Body of pancreas (tissue), 4 donors: ENCODE data around the gene ZEB2. TPM values are rescaled to one million over a fixed set of nuclear protein-coding genes. Genes with fewer than 3 reads are reported as not detected.

ENCODE experiments used
- ATAC-seq: fragments of 150-250 bp; one replicate; pipeline ENCODE4 v1.9.1; 2016
- DNase-seq, 4 donors: peaks; one replicate each; pipeline ENCODE4 v3.0.0-alpha.2; 2019
- H3K27ac ChIP-seq, 4 donors: fragments of 200-600 bp; sonication (generic); 1 replicate in 3 of 4; 2 replicates in 1 of 4; pipeline versions ENCODE4 v1.5.1 to v1.6.1; 2016 to 2019; ENCODE audit warnings: mild to moderate bottlenecking in 1 of 4, mixed read lengths in 1 of 4, moderate library complexity in 1 of 4
- H3K27me3 ChIP-seq, 2 donors: fragments of 200-600 bp; sonication (generic); one replicate each; pipeline ENCODE4 v1.6.0; 2016; ENCODE audit warnings: mild to moderate bottlenecking in 1 of 2
- H3K36me3 ChIP-seq, 2 donors: fragments of 200-600 bp; sonication (generic); replicated peaks in 1 of 2; 2 replicates each; pipeline ENCODE4 v1.5.1; 2016; ENCODE audit warnings: low read depth in 2 of 2; ENCODE audit not compliant: insufficient read depth in 1 of 2
- H3K4me1 ChIP-seq: fragments of 200-600 bp; sonication (generic); one replicate; pipeline ENCODE4 v1.6.0; 2016
- H3K4me3 ChIP-seq, 2 donors: fragments of 200-600 bp; sonication (generic); 1 replicate in 1 of 2; 2 replicates in 1 of 2; pipeline ENCODE4 v1.5.1; 2016 to 2019
- H3K9me3 ChIP-seq, 3 donors: fragments of 200-600 bp; sonication (generic); 1 replicate in 2 of 3; 2 replicates in 1 of 3; pipeline ENCODE4 v1.5.1; 2016
- CTCF ChIP-seq, 7 experiments: fragments of 450-650 bp in 4 of 7; fragments of 200-600 bp in 3 of 7; sonication (generic) in 3 of 7; IDR thresholded peaks; one replicate each; pipeline ENCODE4 v1.5.1; 2016 to 2019; ENCODE audit warnings: antibody characterized with exemption in 7 of 7
- POLR2A ChIP-seq, 3 donors: fragments of 450-650 bp; IDR thresholded peaks; one replicate each; pipeline ENCODE4 v1.6.1; 2016; ENCODE audit warnings: antibody characterized with exemption in 3 of 3, mild to moderate bottlenecking in 2 of 3
- WGBS, 2 donors: methylation state at CpG; one replicate each; pipeline ENCODE4 v1.1.5; 2017; 5-methylcytosine and 5-hydroxymethylcytosine counted together
- intact Hi-C: fragments of 100-400 bp; cut with DNase I; formaldehyde crosslinking; loops from one replicate; pipeline ENCODE4 v1.15.1; 2023
- total RNA-seq, 2 donors: library from RNA; depleted of rRNA; stranded (reverse); fragments of >200 nt; gene quantifications; one replicate each; pipeline ENCODE4 v1.1.0, GENCODE V29; 2016

ZEB2 gene
- total RNA-seq, 2 donors from 2014 or later = 18.5 to 24.6 TPM

GRCh38 chr2:144407262-144407661 lies 112.7 kb downstream of the ZEB2 start:
- TF ChIP-seq POLR2A (IDR thresholded peaks at IDR 0.05) (no peak), CTCF (IDR thresholded peaks at IDR 0.05) (no peak)
- no peak overlapping the region for H3K27ac ChIP-seq
- no peaks in the 10 kb centered on the region for H3K36me3 ChIP-seq
- DNase-seq (no peak), ATAC-seq (no peak)
- no peaks in the 10 kb centered on the region for H3K4me1 ChIP-seq
- H3K9me3 ChIP-seq = no peaks in the 10 kb centered on the region
- no peak overlapping the region for H3K4me3 ChIP-seq
- intact Hi-C loops = no loop called here
- no peaks in the 10 kb centered on the region for H3K27me3 ChIP-seq

- no peak overlapping the region for H3K4me3 ChIP-seq
- TF ChIP-seq POLR2A (IDR thresholded peaks at IDR 0.05) (no peak), CTCF (IDR thresholded peaks at IDR 0.05) (no peak)
Observed at GRCh38 chr2:144405982-144406788, 113.7 kb downstream of the ZEB2 start.

GRCh38 chr2:144405321-144405720 lies 114.6 kb downstream of the ZEB2 start:
- no peak for DNase-seq
- Histone ChIP-seq H3K27ac (no peak overlapping the region), H3K36me3 (no peaks in the 10 kb centered on the region), H3K4me3 (no peak overlapping the region), H3K4me1 (no peaks in the 10 kb centered on the region), H3K9me3 (no peaks in the 10 kb centered on the region), H3K27me3 (no peaks in the 10 kb centered on the region)
- ATAC-seq = no peak
- 61 to 65% methylated on average over 2 of the region's 2 CpGs for WGBS, 2 donors
- TF ChIP-seq CTCF (IDR thresholded peaks at IDR 0.05) (no peak), POLR2A (IDR thresholded peaks at IDR 0.05) (no peak)
- intact Hi-C loops = no loop called here

More at GRCh38 chr2:144405982-144406788, 113.7 kb downstream of the ZEB2 start:
- Histone ChIP-seq H3K36me3 (no peaks in the 10 kb centered on the region), H3K9me3 (no peaks in the 10 kb centered on the region), H3K4me1 (no peaks in the 10 kb centered on the region), H3K27me3 (no peaks in the 10 kb centered on the region), H3K27ac (no peak overlapping the region)
- DNase-seq (no peak), ATAC-seq (no peak)
- intact Hi-C loops = no loop called here
- WGBS, 2 donors = 55 to 61% methylated on average over 5 of the region's 5 CpGs

GRCh38 chr2:144404586-144405314 lies 115.2 kb downstream of the ZEB2 start:
- Histone ChIP-seq H3K4me1 (no peaks in the 10 kb centered on the region), H3K27ac (no peak overlapping the region), H3K36me3 (no peaks in the 10 kb centered on the region), H3K4me3 (no peak overlapping the region), H3K27me3 (no peaks in the 10 kb centered on the region), H3K9me3 (no peaks in the 10 kb centered on the region)
- ATAC-seq = no peak
- 87% methylated on average over 9 of the region's 9 CpGs for WGBS, 2 donors
- intact Hi-C loops = no loop called here
- TF ChIP-seq POLR2A (IDR thresholded peaks at IDR 0.05) (no peak), CTCF (IDR thresholded peaks at IDR 0.05) (no peak)
- no peak for DNase-seq
